ENCODE results near the gene CMIP.

Gene CMIP

DNA sequence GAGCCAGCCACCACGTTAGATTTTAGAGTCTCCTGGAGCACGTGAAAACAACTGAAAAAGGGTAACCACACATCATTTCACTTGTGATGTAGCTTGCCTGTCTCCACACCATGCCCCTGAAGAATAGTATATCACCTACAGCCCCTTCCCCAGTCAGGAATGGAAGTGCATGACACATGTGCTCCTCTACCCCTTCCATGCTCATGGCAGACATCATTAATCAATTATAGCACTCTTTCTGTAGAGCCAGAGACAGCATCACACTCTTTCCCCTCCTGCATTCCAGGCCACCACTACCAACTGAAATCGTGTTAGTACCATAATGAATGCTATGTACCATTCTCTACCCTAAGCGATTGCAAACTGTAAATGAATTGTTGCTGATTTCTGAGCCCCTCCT, 221.0 kb downstream of the CMIP start:
- Histone ChIP-seq H3K9me3 (ENCODE audit: control insufficient read depth, low read length) (no peaks in the 10 kb centered on the region), H3K4me3 (ENCODE audit: low read depth, low read length) (no peak overlapping the region), H3K79me2 (no peaks in the 10 kb centered on the region), H3K36me3 (ENCODE audit: control insufficient read depth, insufficient read depth, low read length) (no peaks in the 10 kb centered on the region), H2AFZ (no peak overlapping the region), H3K4me1 (no peaks in the 10 kb centered on the region), H3K4me2 (ENCODE audit: low read length) (no peak overlapping the region), H3K9ac (no peak overlapping the region), H3K27ac (no peak overlapping the region), H3K27me3 (ENCODE audit: control insufficient read depth, insufficient read depth, low read length) (no peaks in the 10 kb centered on the region)
- TF ChIP-seq, protein P1, sequence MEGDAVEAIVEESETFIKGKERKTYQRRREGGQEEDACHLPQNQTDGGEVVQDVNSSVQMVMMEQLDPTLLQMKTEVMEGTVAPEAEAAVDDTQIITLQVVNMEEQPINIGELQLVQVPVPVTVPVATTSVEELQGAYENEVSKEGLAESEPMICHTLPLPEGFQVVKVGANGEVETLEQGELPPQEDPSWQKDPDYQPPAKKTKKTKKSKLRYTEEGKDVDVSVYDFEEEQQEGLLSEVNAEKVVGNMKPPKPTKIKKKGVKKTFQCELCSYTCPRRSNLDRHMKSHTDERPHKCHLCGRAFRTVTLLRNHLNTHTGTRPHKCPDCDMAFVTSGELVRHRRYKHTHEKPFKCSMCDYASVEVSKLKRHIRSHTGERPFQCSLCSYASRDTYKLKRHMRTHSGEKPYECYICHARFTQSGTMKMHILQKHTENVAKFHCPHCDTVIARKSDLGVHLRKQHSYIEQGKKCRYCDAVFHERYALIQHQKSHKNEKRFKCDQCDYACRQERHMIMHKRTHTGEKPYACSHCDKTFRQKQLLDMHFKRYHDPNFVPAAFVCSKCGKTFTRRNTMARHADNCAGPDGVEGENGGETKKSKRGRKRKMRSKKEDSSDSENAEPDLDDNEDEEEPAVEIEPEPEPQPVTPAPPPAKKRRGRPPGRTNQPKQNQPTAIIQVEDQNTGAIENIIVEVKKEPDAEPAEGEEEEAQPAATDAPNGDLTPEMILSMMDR (IDR thresholded peaks at IDR 0.05), result no peak

DNA sequence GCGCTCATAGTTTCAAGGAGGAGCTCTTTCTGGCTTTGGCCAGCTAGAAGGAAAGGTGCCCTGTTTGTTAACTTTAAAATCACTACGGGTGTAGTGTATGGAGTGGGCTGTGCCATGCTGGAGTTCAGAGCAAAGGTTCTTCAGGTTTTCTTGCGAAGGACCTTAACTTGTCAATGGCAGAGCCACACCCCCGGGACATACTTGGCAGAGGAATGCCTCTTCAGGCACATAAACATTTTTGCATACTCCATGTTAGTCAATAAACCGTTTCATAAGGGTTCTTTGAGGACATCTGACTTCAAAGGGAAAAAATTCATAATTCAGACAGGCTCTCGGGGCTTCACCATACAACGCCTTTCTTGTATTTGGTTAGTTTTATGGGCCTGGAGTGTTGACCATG, 221.5 kb downstream of the CMIP start:
- no peaks in the 10 kb centered on the region for H3K9me3 ChIP-seq (ENCODE audit: control insufficient read depth, low read length)
- no peak overlapping the region for H3K27ac ChIP-seq
- TF ChIP-seq, protein P1 (IDR thresholded peaks at IDR 0.05), result no peak

DNA sequence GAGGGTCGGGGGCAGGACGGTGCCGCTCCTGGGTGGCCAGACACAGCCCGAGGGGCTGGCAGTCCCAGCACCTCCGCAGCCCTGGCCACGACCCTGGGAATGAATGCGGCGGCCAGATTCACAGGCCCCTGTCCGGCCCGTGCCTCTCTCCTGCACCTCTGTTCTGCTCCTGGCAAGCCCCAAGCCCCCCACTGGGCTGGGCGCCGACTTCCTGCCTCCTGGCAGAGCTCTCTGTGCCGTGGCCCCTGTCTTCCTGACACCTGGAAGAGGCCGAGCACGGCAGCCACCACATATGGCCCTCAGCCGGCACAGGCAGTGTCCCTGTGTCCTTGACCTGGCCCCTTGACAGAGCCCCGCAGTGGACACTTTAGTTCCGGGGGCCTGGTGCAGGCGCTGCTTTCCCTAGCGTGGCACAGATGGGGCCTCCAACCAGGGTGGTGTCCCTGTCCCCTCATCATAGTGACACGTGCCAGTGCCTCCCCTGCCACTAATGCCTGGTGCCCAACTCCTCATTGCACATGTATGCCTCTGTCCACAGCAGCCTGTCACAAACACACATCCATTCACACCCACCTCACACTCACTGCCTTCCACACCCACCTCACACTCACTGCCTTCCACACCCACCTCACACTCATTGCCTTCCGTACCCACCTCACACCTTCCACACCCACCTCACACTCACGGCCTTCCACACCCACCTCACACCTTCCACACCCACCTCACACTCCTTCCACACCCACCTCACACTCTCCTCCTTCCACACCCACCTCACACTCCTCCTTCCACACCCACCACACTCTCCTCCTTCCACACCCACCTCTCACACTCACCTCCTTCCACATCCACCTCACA, 223.9 kb downstream of the CMIP start:
- H3K27ac ChIP-seq, result no peak overlapping the region
- no peaks in the 10 kb centered on the region for H3K36me3 ChIP-seq (ENCODE audit: control insufficient read depth, insufficient read depth, low read length)

More for the DNA sequence above, 221.5 kb downstream of the CMIP start:
- Histone ChIP-seq H3K4me2 (ENCODE audit: low read length) (no peak overlapping the region), H3K36me3 (ENCODE audit: control insufficient read depth, insufficient read depth, low read length) (no peaks in the 10 kb centered on the region), H3K4me1 (no peaks in the 10 kb centered on the region), H2AFZ (no peak overlapping the region), H3K79me2 (no peaks in the 10 kb centered on the region), H3K4me3 (ENCODE audit: low read depth, low read length) (no peak overlapping the region), H3K27me3 (ENCODE audit: control insufficient read depth, insufficient read depth, low read length) (no peaks in the 10 kb centered on the region), H3K9ac (no peak overlapping the region)

DNA sequence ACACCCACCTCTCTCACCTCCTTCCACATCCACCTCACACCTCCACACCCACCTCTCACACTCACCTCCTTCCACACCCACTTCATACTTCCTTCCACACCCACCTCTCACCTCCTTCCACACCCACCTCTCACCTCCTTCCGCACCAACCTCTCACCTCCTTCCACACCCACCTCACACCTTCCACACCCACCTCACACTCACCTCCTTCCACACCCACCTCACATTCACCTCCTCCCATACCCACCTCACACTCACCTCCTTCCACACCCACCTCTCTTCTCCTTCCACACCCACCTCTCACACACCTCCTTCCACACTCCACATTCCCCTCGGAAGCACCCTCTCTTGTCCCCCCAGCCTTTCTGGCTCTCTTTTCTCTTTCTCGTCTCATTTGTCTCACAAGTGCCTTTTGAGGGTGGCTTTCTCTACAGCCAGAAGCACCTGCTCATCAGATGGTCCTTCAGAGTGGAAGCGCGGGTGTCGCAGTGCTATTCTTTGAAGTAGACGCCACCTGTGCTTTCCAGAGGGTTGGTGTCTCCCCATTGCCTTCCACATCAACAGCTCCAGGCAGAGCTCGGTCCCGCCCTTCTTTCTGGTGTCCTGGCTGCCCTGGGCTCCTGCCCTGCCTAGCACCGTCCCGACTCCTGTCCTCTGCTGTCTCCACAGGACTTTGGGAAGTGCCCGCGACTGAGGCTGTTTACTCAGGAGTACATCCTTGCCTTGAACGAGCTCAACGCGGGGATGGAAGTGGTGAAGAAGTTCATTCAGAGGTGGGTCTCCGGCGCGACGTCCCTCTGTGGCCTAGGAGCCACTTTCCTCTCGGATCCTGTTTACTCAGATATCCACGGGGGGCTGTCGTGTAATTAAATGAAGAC, 225.1 kb downstream of the CMIP start:
- no peak overlapping the region for H3K4me2 ChIP-seq (ENCODE audit: low read length)
- H3K79me2 ChIP-seq, result no peaks in the 10 kb centered on the region

More for the DNA sequence above, 223.9 kb downstream of the CMIP start:
- Histone ChIP-seq H3K4me3 (ENCODE audit: low read depth, low read length) (no peak overlapping the region), H3K4me2 (ENCODE audit: low read length) (no peak overlapping the region), H3K27me3 (ENCODE audit: control insufficient read depth, insufficient read depth, low read length) (no peaks in the 10 kb centered on the region), H3K9ac (no peak overlapping the region), H3K4me1 (no peaks in the 10 kb centered on the region), H2AFZ (no peak overlapping the region), H3K9me3 (ENCODE audit: control insufficient read depth, low read length) (no peaks in the 10 kb centered on the region), H3K79me2 (no peaks in the 10 kb centered on the region)
- TF ChIP-seq, protein P1 (IDR thresholded peaks at IDR 0.05), result no peak

More for the DNA sequence above, 225.1 kb downstream of the CMIP start:
- Histone ChIP-seq H3K36me3 (ENCODE audit: control insufficient read depth, insufficient read depth, low read length) (no peaks in the 10 kb centered on the region), H3K27me3 (ENCODE audit: control insufficient read depth, insufficient read depth, low read length) (no peaks in the 10 kb centered on the region), H3K4me1 (no peaks in the 10 kb centered on the region), H3K27ac (no peak overlapping the region), H2AFZ (no peak overlapping the region), H3K9ac (no peak overlapping the region), H3K4me3 (ENCODE audit: low read depth, low read length) (no peak overlapping the region), H3K9me3 (ENCODE audit: control insufficient read depth, low read length) (no peaks in the 10 kb centered on the region)
- TF ChIP-seq, protein P1 (IDR thresholded peaks at IDR 0.05), result no peak

Data from parathyroid adenoma (tissue), 2 donors.